ENCODE measurements around the gene HGFAC. TPM values are rescaled to one million over a fixed set of nuclear protein-coding genes. Genes with fewer than 3 reads are reported as not detected.

The HGFAC gene
- total and polyA plus RNA-seq, 10 of the 15 experiments (the other 5 are each of a cell fraction or from before 2014, with no cell fraction given), result 0.38 TPM; not detected in 9

DNA sequence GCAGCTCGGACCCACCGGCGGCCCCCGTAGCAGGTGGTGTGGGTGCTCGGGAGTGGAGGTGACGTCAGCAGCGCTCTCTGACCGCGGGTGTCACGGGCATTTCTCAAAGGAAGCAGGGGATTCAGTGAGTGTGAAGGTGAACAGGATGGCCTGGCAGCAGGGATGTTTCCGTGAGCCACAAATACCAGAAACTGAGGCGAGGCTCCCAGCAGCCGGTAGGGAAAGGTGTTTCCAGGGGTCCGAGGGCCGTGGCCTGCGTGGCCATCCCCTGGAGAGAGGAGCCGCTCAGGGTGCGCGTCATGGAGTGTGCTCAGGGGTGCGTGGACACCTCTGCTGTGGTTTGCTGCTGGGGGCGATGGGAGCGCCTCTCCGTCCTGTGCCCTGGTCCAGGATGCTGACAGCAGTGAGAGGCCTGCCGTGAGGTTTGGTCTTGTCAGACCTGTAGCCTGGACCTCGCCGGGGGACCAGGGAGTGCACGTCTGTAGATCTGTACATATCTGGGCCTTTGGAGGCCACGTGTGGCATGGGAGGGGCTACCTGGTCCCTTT is 10.2 kb upstream of the HGFAC start (continued):
- TF ChIP-seq, protein P1, sequence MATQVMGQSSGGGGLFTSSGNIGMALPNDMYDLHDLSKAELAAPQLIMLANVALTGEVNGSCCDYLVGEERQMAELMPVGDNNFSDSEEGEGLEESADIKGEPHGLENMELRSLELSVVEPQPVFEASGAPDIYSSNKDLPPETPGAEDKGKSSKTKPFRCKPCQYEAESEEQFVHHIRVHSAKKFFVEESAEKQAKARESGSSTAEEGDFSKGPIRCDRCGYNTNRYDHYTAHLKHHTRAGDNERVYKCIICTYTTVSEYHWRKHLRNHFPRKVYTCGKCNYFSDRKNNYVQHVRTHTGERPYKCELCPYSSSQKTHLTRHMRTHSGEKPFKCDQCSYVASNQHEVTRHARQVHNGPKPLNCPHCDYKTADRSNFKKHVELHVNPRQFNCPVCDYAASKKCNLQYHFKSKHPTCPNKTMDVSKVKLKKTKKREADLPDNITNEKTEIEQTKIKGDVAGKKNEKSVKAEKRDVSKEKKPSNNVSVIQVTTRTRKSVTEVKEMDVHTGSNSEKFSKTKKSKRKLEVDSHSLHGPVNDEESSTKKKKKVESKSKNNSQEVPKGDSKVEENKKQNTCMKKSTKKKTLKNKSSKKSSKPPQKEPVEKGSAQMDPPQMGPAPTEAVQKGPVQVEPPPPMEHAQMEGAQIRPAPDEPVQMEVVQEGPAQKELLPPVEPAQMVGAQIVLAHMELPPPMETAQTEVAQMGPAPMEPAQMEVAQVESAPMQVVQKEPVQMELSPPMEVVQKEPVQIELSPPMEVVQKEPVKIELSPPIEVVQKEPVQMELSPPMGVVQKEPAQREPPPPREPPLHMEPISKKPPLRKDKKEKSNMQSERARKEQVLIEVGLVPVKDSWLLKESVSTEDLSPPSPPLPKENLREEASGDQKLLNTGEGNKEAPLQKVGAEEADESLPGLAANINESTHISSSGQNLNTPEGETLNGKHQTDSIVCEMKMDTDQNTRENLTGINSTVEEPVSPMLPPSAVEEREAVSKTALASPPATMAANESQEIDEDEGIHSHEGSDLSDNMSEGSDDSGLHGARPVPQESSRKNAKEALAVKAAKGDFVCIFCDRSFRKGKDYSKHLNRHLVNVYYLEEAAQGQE (IDR thresholded peaks at IDR 0.05; ENCODE audit: low read depth, low read length), result no peak
- TF ChIP-seq HSF1 (IDR thresholded peaks at IDR 0.05; ENCODE audit: low read depth, low read length), result no peak
- TF ChIP-seq PRDM15 (CRISPR knock-in tag; IDR thresholded peaks at IDR 0.05), result no peak
- no peak for TF ChIP-seq PAX5 (IDR thresholded peaks at IDR 0.05; ENCODE audit: borderline replicate concordance, low read depth, low read length)
- TF ChIP-seq SMAD1 (IDR thresholded peaks at IDR 0.05; ENCODE audit: low read depth, partially characterized antibody), result no peak
- no peak for TF ChIP-seq NBN (IDR thresholded peaks at IDR 0.05)
- TF ChIP-seq, protein P2, sequence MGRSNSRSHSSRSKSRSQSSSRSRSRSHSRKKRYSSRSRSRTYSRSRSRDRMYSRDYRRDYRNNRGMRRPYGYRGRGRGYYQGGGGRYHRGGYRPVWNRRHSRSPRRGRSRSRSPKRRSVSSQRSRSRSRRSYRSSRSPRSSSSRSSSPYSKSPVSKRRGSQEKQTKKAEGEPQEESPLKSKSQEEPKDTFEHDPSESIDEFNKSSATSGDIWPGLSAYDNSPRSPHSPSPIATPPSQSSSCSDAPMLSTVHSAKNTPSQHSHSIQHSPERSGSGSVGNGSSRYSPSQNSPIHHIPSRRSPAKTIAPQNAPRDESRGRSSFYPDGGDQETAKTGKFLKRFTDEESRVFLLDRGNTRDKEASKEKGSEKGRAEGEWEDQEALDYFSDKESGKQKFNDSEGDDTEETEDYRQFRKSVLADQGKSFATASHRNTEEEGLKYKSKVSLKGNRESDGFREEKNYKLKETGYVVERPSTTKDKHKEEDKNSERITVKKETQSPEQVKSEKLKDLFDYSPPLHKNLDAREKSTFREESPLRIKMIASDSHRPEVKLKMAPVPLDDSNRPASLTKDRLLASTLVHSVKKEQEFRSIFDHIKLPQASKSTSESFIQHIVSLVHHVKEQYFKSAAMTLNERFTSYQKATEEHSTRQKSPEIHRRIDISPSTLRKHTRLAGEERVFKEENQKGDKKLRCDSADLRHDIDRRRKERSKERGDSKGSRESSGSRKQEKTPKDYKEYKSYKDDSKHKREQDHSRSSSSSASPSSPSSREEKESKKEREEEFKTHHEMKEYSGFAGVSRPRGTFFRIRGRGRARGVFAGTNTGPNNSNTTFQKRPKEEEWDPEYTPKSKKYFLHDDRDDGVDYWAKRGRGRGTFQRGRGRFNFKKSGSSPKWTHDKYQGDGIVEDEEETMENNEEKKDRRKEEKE (IDR thresholded peaks at IDR 0.05), result no peak
- TF ChIP-seq NFYB (IDR thresholded peaks at IDR 0.05; ENCODE audit: insufficient read depth, low read depth, low read length), result no peak
- TF ChIP-seq NR2C2 (IDR thresholded peaks at IDR 0.05; ENCODE audit: borderline replicate concordance, control insufficient read depth, insufficient read length, low read depth), result no peak

Measured in GM12878 (cell line).